Measurements from ENCODE around the gene DCXR. TPM values are rescaled to one million over a fixed set of nuclear protein-coding genes. Genes with fewer than 3 reads are reported as not detected.

DCXR gene
- total and polyA plus RNA-seq, 2 of the 13 experiments (the other 11 are each of a cell fraction or from before 2014, with no cell fraction given): 287 to 311 TPM

GRCh38 chr17:82030470-82031302, 6.8 kb downstream of the DCXR start (continued):
- TF ChIP-seq STAT6 (CRISPR knock-in tag; IDR thresholded peaks at IDR 0.05; ENCODE audit: borderline replicate concordance) (no peak), HNF1A (IDR thresholded peaks at IDR 0.05; ENCODE audit: low read depth) (no peak), HNF1A (CRISPR knock-in tag; IDR thresholded peaks at IDR 0.05; ENCODE audit: borderline replicate concordance) (0 out of 2 replicates have a peak, but pooled peaks have one; percentile 12), CTCF (CRISPR knock-in tag; IDR thresholded peaks at IDR 0.05) (peak; percentile 90), PTBP1 (IDR thresholded peaks at IDR 0.05; ENCODE audit: low read depth, low read length, poor library complexity, severe bottlenecking) (peak; percentile 72), MAZ (IDR thresholded peaks at IDR 0.05; ENCODE audit: borderline replicate concordance, low read depth, low read length) (no peak), MAZ (CRISPR knock-in tag; IDR thresholded peaks at IDR 0.05; ENCODE audit: low read depth) (peak; percentile 28; the same call in 1 of the 2 replicates), ATF7-NPFF (CRISPR knock-in tag; IDR thresholded peaks at IDR 0.05; ENCODE audit: low read depth) (0 out of 2 replicates have a peak, but pooled peaks have one; percentile 41), ZFP91 (CRISPR knock-in tag; IDR thresholded peaks at IDR 0.05; ENCODE audit: borderline replicate concordance) (peak; percentile 46; the same call in 1 of the 2 replicates), NONO (IDR thresholded peaks at IDR 0.05) (no peak), NONO (CRISPR knock-in tag; conservative IDR thresholded peaks at IDR 0.05) (0 out of 2 replicates have a peak, but pooled peaks have one; percentile 33), AGO1 (IDR thresholded peaks at IDR 0.05; ENCODE audit: low read depth, low read length, poor library complexity, severe bottlenecking) (peak; percentile 14), SALL1 (CRISPR knock-in tag; IDR thresholded peaks at IDR 0.05) (0 out of 2 replicates have a peak, but pooled peaks have one; percentile 15)
